GM21723 (cell line): Measurements from ENCODE around the gene NFATC2.

Experiments used
- ATAC-seq: cut with Tn5 transposase; IDR thresholded peaks from one replicate; pipeline ENCODE4 v1.9.1; 2021; ENCODE audit warnings: mild to moderate bottlenecking, moderate library complexity; ENCODE audit not compliant: unreplicated experiment

The NFATC2 gene

DNA sequence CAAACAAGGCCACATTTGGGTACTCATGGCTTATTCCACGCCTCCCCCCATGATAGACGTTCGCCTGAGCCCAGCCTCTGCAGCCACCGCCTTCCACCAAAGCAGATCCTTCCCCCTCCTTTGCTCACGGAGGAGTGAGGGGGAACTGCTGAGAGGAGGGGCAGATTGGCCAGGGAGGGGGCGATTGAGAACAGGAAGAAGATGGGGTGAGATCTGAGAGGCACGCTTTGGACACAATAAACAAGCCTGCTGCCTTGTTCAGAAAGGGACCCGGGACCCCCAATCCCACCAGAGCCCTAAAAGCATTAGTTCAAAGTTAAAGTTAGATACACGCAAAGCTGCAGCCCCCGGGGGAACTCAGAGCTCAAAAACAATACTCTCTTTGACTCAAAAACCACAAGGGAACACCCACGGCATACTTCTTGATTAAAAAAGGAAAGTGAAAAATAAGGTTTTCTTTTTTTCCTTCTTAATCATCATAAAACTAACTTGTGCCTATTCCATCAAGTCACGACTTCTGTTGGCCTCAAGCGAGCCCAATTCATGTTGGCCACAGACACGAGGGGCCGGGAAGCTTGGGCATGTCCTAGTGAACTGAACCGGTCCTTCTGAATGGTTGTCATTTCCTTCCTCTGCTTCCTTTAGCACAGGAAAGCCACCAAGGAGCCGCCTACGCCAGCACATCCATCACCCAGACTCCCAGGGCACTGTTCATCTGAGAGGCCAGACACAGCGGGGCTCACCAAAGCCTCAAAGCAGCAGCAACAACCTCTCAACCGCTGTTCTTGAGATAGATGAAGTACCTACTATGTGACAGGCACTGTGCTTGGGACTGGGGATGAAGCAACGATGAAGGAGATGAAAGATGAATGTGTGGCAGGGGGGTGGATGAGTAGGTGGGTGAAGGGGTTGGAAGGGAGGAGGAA lies 44.7 kb downstream of the NFATC2 start:
- peak; percentile 54 for ATAC-seq

DNA sequence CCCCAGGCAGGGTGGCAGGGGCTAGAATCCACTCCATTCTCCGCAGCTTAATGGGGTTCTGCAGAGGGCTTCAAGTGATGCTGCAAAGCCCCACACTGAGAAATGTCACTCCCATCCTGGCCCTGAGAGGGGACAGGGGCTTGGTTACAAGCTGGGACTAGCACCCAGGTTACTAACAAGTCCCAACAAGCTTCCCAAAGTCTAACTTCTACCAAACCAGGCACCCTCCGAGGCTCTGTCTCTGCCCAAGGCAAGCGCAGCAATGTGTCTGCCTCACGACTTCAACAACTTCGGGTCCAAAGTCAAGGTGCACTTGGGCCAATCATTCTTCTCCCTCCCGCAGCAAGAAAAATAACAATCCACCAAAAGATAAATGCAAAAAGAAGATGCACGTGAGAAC lies 45.6 kb downstream of the NFATC2 start:
- ATAC-seq, result no peak

GRCh38 chr20:51495921-51496545 lies 46.5 kb downstream of the NFATC2 start:
- no peak for ATAC-seq

- ATAC-seq, result no peak
These were observed 47.2 kb downstream of the NFATC2 start for GRCh38 chr20:51495291-51495690.

- no peak for ATAC-seq
These were observed 48.0 kb downstream of the NFATC2 start for GRCh38 chr20:51494241-51495110.

- no peak for ATAC-seq
These were observed 49.1 kb downstream of the NFATC2 start for GRCh38 chr20:51493346-51493791.

DNA sequence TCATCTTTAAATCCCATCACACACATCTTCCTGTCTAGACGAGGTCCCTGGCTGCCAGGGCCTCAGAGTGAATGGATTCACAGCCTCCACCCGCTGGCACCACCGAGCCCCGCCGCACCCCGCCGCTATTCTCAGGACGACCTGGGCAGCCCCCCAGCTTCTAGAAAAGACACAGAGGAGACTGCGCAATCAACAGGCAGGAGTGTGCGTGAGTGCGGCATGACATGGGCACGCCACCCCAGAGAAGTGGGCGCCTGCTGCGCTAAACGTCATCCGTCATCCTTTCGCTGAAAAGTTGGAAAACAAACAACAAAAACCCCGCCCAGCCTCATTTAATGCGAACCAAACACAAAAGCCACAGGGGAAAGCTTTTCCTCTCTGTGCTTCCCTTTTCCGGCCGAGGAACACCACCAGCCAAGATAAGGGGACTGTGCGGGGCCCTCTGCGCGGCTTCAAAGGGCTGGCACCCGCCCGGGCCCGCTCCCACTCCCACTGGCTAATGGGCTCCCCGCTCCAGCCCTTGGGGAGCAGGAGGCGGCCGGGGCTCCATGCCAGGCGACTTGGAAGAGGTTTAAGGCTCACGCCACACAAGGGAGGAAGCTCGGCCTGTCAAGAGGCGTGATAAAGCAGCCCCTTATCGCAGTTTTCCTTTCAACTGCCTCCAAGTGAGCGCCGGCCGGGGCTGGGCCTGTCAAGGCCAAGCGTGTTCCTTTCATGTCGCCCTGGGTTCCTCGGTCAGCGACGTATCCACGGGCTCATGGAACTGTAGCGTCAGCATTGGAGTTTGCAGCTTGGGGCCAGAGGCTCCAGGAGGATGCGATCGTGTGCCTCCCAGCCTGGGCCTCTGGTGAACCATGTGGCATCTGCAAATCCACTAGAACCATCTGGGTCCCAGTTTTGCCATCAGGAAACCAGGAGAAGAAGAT lies 50.1 kb downstream of the NFATC2 start:
- no peak for ATAC-seq

- ATAC-seq, result no peak
These were observed 51.1 kb downstream of the NFATC2 start for GRCh38 chr20:51491393-51491792.

- no peak for ATAC-seq
These were observed 51.9 kb downstream of the NFATC2 start for GRCh38 chr20:51490635-51491034.

GRCh38 chr20:51489611-51490010 lies 52.9 kb downstream of the NFATC2 start:
- no peak for ATAC-seq

DNA sequence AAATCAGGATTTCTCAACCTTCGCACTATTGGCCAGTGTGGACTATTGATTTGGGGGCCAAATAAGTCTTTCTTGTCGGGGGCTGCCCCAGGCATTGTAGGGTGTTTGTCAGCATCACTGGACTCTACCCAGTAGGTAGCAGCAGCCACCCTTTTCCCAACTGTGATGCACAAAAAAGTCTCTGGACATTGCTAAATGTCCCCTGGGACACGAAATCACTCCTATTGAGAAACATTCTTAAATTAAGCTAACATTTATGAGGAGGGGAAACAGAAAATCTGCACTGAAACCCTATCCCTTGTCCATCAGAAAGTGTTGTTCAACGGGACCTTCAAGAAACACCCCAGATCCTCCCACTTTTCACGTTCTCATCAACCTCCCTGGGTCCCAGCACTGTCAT lies 54.2 kb downstream of the NFATC2 start:
- ATAC-seq, result no peak

DNA sequence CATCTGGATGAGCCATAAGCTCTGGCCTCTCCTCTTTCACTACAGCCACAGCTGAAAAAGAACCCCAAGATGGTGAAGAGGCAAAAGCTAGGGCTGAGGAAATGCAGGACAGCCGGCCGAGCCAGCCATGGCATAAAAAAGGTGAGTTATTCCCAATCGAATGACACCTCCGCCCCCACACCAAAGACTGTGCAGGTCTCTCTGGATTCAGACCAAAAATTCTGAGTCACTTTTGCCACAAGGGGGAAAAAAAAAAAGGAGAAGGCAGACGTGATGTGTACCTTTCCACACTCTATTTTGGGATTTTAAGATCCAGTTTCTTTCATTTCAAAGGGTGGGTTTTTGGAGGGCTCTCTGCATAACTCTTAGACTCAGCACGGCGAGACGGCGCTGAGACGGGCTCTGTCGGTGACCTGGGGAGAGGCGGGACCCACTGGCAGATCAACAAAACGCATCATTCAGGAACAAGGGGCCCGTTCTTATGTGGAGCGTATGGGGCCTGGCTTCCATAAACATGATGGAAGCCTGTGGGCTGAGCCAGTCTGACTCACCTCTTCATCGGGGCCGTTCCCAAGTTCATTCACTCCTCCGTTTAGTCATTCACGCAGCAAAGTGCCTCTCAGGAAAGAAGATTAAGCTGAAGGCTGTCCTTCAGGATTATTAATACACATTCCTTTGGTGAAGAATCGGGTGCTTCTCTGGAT lies 54.8 kb downstream of the NFATC2 start:
- no peak for ATAC-seq

GRCh38 chr20:51487076-51487475 lies 55.4 kb downstream of the NFATC2 start:
- ATAC-seq, result no peak

DNA sequence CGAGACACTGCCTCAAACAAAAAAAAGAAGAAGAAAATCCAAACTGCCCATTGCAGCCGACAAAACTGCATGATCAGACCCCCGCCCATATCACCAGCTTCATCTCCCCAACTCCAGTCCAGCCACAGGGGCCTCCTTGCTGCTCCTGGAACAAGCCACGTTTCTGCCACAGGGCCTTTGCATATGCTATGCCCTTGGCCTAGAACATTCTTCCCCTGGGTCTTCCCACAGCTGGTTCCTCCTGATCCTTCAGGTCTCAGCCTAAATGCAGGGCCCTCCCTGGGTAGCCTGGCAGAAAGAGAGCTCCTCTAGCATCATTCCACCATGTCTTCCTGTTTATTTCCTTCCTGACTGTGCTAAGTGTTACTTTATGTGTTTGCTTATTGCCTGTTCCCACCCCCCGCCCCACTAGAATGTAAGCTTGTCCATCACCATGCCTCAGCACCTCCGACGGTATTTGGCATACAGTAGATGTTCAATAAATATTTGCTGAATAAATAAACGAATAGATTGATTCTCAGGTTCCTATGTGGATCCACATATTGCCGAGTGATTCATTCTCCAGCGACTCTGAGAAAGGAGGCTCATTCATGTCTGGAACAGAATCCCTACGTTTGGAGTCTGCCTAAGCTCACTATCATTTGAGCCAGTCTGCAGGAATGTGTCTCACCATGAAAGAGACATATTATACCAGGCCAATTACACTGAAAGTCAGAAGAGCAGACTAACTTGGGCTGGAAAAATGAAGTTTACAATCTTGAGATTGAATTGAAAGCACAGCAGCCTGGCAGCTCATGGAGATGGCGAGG lies 56.1 kb downstream of the NFATC2 start:
- no peak for ATAC-seq

GRCh38 chr20:51484831-51485230 lies 57.7 kb downstream of the NFATC2 start:
- ATAC-seq, result no peak

DNA sequence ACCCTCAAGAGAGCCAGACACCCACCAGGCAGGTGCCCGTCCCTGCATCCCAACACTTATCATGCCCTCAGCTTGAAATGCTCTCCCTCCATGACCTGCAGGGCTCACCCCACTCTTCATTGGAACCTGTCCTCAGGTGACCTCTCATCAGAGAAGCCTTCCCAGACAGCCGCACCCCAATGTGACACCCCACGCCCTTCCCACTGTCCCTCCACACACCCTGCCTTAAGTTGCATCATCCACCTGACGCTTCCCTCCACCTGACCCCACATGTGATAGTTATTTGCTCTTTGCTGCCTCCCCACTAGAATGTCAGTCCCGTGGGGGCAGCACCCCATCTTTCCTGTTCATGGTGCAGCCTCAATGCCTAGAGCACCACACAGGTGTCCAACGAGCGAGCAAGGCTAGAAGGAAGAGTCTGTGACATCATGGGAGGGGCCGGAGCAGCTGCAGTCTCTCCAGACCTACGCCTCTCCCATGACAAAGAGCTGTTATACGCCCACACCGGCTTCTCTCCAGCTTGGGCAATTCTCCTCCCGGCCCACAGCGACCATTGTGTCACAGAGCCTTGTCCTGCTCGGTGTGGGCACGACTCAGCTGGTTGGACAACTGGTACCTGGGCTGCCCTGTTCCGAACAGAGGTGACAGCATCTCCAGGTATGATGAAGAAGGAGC lies 58.2 kb downstream of the NFATC2 start:
- no peak for ATAC-seq

DNA sequence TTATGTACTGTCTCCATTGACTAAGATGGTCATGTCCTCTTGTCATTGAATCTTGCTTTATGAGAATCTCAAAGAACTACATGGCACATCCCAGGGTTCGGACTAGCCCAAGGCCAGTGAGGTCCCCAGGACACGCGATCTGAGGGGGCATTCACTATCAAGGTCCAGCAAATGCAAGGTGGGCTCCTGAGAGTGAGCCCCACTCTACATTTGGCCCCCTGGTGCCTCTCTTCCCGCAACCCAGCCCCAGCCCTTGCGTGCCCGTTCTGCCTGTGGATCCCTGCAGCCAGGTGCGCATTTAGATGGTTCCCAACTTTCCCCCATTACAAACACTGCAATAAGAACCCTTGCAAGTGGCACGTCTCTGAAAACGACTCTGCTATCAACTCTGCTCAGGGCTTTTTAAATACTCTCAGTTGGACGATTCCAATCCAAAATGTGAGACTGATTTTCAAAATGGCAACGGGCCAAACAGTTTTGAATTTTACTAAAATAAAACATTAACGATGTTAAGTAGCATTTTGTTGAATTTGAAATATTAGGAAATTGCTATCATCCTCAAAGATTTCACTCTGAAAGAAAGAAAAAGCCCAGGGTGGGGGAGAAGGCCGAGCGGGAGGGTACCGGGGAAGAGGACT lies 59.6 kb downstream of the NFATC2 start:
- ATAC-seq, result no peak
